GM19372 (cell line): ENCODE data around the gene MLF2.

ENCODE experiments used
- ATAC-seq: cut with Tn5 transposase; IDR thresholded peaks from one replicate; pipeline ENCODE4 v1.9.1; 2021; ENCODE audit warnings: mild to moderate bottlenecking, low read depth, moderate library complexity; ENCODE audit not compliant: unreplicated experiment

Gene MLF2

GRCh38 chr12:6778574-6779550 lies 25.9 kb upstream of the MLF2 start:
- ATAC-seq = peak; percentile 88

DNA sequence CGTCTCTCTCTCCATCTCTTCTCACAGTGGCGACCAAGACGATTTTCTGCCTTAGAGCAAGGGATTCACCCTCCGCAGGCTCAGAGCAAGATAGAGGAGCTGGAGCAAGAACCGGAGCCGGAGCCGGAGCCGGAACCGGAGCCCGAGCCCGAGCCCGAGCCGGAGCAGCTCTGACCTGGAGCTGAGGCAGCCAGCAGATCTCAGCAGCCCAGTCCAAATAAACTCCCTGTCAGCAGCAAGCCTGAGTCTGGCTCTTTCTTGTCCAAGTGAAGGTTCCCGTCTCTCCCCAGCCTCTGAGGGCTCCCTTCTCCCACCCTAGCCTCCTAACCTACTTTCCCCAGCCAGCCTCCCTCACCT lies 25.3 kb upstream of the MLF2 start:
- ATAC-seq = no peak

- ATAC-seq = no peak
Measured at GRCh38 chr12:6777386-6777785, 24.4 kb upstream of the MLF2 start.

- ATAC-seq = no peak
Measured at GRCh38 chr12:6775185-6776174, 22.5 kb upstream of the MLF2 start.

DNA sequence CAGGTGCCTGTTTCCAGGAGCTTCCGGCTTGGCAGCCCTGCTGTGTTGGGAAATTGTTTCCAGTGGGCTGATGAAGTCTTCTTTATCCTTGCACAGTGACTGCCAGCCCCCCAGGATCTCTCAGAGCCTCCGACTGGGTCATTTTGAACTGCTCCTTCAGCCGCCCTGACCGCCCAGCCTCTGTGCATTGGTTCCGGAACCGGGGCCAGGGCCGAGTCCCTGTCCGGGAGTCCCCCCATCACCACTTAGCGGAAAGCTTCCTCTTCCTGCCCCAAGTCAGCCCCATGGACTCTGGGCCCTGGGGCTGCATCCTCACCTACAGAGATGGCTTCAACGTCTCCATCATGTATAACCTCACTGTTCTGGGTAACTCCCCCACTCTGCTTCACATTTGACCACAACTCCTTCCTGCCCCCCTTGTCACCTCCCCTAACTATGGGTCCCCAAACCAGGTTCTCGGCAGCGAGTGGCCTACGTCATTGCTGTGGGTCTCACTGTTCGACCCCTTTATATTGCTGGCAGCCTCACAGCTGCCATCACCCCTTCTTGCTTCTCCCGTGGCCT lies 21.6 kb upstream of the MLF2 start:
- no peak for ATAC-seq

DNA sequence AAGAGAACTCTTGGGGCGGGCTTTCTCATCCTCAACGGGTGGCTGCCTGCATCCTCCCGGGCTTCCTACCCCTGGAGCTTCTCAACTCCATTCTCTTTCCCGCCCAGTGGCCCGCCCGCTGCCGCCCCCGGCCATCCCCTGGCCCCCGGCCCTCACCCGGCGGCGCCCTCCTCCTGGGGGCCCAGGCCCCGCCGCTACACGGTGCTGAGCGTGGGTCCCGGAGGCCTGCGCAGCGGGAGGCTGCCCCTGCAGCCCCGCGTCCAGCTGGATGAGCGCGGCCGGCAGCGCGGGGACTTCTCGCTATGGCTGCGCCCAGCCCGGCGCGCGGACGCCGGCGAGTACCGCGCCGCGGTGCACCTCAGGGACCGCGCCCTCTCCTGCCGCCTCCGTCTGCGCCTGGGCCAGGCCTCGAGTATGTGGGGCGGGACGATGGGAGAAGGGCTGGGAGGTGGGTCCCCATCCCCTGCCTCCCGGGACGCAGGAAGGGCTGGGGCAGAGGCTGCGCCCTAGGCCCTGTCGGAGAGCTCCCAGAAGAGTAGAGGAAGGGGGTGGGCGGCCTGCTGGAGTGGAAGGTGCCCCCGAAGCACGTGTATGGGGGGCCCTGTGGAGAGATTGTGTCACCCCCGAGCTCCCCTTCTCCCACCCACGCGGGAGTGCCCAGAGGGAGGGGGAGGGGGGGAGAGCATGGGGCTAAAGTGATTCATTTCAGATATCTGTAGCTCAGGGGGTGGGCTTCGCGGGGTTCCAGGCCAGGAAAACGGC lies 20.8 kb upstream of the MLF2 start:
- no peak for ATAC-seq

GRCh38 chr12:6772726-6773589 lies 20.0 kb upstream of the MLF2 start:
- ATAC-seq = no peak

DNA sequence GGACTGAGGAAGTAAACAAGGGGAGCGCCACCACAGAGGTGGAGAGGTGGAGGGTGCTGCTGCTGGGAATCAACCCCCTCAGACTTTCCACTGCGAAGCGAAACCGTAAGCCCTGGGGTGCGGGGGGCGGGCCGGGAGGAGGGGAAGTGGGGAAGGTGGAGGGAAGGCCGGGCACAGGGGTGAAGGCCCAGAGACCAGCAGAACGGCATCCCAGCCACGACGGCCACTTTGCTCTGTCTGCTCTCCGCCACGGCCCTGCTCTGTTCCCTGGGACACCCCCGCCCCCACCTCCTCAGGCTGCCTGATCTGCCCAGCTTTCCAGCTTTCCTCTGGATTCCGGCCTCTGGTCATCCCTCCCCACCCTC lies 19.4 kb upstream of the MLF2 start, which contains the start of gene LAG3:
TSS of gene LAG3 (plus strand) at position 190 of the 365 bp plus-strand sequence. CDS start 333 bp downstream, outside the sequence.
- no peak for ATAC-seq

- ATAC-seq = no peak
Measured at GRCh38 chr12:6771509-6772330, 18.8 kb upstream of the MLF2 start.

GRCh38 chr12:6771091-6771495 lies 18.2 kb upstream of the MLF2 start:
- no peak for ATAC-seq

- ATAC-seq = no peak
Measured at GRCh38 chr12:6770600-6770999, 17.7 kb upstream of the MLF2 start.

GRCh38 chr12:6770094-6770493 lies 17.2 kb upstream of the MLF2 start:
- no peak for ATAC-seq

DNA sequence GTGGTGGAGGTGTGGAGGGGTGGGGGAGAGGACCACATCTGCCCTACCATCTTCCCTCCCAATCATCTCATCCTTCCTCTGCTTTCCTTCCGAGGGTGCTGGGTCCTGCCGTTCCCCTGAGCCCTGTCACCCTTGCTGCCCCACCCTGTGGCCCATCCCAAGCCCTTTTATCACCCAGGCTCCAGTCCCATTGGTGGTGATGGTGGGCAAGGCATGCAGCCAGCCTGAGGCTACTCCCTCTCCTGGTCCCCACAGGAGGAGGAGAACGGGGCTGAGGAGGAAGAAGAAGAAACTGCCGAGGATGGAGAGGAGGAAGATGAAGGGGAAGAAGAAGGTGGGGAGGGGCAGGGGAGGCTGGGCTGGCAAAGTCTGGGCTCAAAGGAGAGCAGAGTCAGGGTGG lies 16.7 kb upstream of the MLF2 start:
- no peak for ATAC-seq

GRCh38 chr12:6768990-6769389 lies 16.0 kb upstream of the MLF2 start:
- ATAC-seq = no peak

GRCh38 chr12:6768437-6768914 lies 15.5 kb upstream of the MLF2 start:
- ATAC-seq = no peak

- no peak for ATAC-seq
Measured at GRCh38 chr12:6767353-6768319, 14.7 kb upstream of the MLF2 start.
